ENCODE data around the gene SLC35E2B.

DNA sequence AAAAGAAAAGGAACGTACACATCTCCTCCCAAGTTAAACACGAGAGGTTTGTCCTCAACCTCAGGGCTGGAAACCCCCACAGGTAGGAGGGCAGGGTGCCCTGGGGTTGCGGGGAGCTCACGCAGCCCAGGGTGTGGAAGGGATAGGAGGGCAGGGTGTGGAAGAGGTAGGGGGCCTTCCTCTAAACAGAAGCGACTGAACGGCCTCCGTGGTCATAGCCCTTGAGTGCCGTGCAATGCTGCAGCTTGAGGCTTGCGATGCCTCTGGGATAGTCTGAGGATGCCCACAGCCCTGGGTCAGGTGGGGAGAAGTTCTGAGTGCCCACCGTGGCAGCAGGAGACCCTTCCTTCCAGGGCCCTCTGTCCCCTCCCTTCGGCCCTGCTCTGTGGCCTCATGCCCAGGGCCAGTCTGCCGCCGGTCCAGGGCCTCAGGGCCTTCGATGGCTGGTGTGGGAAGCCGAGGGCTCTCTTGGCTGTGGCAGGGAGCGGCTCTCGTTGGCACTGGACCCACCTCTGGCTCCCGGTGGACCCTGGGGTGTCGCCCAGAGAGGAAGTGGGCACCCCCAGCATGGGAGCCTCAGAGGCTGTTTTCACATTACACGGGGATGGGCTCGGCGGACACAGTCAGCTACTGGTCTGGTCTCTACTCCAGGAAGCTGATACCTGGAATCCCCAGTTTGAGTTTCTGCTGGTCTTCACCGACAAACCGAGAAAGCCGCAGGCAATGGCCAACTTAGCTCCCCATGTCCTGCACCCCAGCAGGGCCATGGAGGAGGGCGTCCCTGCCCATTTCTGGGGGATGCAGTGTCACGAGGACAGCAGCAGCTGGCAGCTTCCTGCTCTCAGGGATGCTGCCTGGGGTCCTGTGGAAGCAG lies 27.4 kb downstream of the SLC35E2B start:
- TF ChIP-seq, protein P1, sequence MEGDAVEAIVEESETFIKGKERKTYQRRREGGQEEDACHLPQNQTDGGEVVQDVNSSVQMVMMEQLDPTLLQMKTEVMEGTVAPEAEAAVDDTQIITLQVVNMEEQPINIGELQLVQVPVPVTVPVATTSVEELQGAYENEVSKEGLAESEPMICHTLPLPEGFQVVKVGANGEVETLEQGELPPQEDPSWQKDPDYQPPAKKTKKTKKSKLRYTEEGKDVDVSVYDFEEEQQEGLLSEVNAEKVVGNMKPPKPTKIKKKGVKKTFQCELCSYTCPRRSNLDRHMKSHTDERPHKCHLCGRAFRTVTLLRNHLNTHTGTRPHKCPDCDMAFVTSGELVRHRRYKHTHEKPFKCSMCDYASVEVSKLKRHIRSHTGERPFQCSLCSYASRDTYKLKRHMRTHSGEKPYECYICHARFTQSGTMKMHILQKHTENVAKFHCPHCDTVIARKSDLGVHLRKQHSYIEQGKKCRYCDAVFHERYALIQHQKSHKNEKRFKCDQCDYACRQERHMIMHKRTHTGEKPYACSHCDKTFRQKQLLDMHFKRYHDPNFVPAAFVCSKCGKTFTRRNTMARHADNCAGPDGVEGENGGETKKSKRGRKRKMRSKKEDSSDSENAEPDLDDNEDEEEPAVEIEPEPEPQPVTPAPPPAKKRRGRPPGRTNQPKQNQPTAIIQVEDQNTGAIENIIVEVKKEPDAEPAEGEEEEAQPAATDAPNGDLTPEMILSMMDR (IDR thresholded peaks at IDR 0.05): no peak
- TF ChIP-seq POLR2AphosphoS5 (IDR thresholded peaks at IDR 0.05) (no peak), POLR2A (IDR thresholded peaks at IDR 0.05) (no peak)

Data from upper lobe of left lung (tissue), 4 donors.